ENCODE measurements around the gene LPP. TPM values are rescaled to one million over a fixed set of nuclear protein-coding genes. Genes with fewer than 3 reads are reported as not detected.

The LPP gene
- total RNA-seq, 1 donor from 2014 or later, result 1,791 TPM

DNA sequence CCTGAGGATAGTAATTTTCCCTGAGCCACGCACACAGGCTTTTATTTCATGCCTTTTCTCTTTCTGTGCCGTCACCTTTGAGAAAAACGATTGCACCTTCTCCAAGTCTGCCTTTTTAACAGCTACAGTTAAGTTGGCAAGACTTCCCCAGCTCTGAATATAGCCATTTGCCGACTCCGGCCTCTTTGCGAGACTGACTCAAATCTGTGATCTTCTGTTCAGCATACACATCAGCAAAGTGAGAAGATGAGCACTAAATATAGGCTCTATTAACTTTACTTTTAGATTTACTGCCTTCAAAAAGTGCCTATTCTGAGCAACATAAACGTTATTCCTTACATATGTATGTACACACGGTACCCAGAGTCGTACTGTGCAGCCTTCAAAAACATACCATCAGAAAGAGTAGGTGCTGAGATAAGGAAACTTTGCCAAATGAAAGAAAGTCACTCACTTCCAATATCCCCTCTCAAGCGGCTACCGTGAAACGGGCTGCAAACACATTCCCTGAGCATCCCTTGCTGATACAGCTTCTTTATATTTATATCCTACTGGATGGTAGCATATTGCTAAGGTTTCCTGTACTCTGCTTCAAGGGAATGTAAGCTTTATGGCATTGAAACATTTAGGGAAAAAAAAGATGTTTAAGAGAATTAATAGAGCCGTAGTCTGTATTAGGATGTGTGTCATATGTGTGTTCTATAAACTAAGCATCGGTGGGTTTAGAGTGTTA lies 734.5 kb downstream of the LPP start:
- TF ChIP-seq, protein P1, sequence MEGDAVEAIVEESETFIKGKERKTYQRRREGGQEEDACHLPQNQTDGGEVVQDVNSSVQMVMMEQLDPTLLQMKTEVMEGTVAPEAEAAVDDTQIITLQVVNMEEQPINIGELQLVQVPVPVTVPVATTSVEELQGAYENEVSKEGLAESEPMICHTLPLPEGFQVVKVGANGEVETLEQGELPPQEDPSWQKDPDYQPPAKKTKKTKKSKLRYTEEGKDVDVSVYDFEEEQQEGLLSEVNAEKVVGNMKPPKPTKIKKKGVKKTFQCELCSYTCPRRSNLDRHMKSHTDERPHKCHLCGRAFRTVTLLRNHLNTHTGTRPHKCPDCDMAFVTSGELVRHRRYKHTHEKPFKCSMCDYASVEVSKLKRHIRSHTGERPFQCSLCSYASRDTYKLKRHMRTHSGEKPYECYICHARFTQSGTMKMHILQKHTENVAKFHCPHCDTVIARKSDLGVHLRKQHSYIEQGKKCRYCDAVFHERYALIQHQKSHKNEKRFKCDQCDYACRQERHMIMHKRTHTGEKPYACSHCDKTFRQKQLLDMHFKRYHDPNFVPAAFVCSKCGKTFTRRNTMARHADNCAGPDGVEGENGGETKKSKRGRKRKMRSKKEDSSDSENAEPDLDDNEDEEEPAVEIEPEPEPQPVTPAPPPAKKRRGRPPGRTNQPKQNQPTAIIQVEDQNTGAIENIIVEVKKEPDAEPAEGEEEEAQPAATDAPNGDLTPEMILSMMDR (IDR thresholded peaks at IDR 0.05), result no peak
- Histone ChIP-seq H3K4me1 (peaks cover 4 to 18% of the 10 kb centered on the region in 2 donors), H3K9me3 (no peaks in the 10 kb centered on the region), H3K36me3 (peaks cover 11% of the 10 kb centered on the region in 2 donors), H3K27me3 (no peaks in the 10 kb centered on the region), H3K27ac (peak overlapping the region; percentile 56 to 77), H3K4me3 (peak overlapping the region in 1 of 2 donors; percentile 21)
- no peak for DNase-seq (ENCODE audit: low spot score in 2 of 2)
- intact Hi-C loops (cut with DNase I), result loop anchor here (2.0 to 5.0 kb wide), 2 partner anchors 60 to 1146 kb away; no protein-coding TSS in a partner anchor

GRCh38 chr3:188889054-188889491 lies 735.1 kb downstream of the LPP start:
- H3K4me1 ChIP-seq, result peaks cover 4 to 18% of the 10 kb centered on the region in 2 donors
- H3K36me3 ChIP-seq, result peaks cover 7 to 8% of the 10 kb centered on the region in 2 donors
- intact Hi-C loops (cut with DNase I), result loop anchor here (2.0 to 5.0 kb wide), 2 partner anchors 60 to 1147 kb away; no protein-coding TSS in a partner anchor
- TF ChIP-seq, protein P1 (IDR thresholded peaks at IDR 0.05), result no peak
- no peaks in the 10 kb centered on the region for H3K9me3 ChIP-seq
- peak overlapping the region; percentile 56 to 77 for H3K27ac ChIP-seq
- DNase-seq (ENCODE audit: low spot score in 2 of 2), result peak in 1 of 2 donors; percentile 74
- H3K4me3 ChIP-seq, result no peak overlapping the region
- no peaks in the 10 kb centered on the region for H3K27me3 ChIP-seq

DNA sequence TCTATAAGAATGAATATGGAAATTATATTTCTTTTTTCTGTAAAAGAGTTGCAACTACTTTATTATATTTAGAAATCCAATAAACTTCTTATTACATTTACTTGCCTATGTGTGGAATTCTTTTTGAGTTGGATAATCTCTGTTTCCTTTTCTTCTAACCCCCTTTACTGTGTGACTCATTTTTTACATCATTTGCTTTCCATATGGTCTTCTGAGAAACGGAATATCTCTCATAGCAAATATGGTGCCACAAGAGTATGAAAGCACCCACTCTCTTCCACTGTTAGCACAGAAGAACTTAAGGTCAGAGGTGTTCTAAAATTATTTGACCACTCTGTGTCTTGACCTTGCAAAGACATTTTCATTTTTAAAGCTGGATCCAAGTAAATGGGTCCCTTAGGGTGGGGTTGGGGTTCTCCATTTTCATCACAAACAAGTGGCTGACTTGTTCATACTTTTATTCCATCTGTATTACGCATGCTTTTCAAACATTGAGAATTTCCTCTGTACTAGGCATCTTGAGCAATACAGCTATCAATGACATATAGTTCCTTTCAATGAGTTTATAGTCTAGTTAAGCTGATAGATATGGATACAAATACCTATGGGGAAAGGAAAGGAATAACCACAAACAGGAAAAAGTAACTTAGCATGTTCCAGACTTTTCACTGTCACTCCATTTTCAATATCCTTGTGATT lies 736.8 kb downstream of the LPP start:
- intact Hi-C loops (cut with DNase I), result no loop called here
- peak overlapping the region in 1 of 2 donors; percentile 21 for H3K27ac ChIP-seq
- H3K4me1 ChIP-seq, result peaks cover 4 to 18% of the 10 kb centered on the region in 2 donors
- H3K9me3 ChIP-seq, result no peaks in the 10 kb centered on the region
- H3K4me3 ChIP-seq, result no peak overlapping the region
- TF ChIP-seq, protein P1 (IDR thresholded peaks at IDR 0.05), result no peak
- H3K27me3 ChIP-seq, result no peaks in the 10 kb centered on the region
- H3K36me3 ChIP-seq, result peaks cover 0 to 5% of the 10 kb centered on the region in 2 donors
- DNase-seq (ENCODE audit: low spot score in 2 of 2), result no peak

DNA sequence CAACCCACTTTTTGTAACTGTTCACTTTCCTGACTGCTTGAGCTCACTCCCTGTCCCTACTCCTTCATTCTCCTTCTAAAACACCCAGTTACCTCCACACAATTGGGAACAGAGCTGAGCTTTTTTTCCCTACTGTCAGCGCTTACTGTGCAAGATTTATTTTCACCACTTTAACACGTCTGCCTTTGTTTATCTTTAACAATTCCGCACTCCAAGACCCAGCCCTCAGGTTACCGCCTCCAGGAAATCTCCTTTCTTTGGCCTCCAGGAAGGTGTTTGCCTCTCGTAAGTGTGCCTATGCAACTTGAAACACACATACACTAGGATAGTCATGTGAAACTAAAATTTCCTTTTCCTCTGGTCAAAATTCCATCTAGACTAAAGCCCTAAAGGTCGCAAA lies 745.9 kb downstream of the LPP start:
- peaks cover 8 to 21% of the 10 kb centered on the region in 2 donors for H3K4me1 ChIP-seq
- H3K9me3 ChIP-seq, result no peaks in the 10 kb centered on the region
- H3K4me3 ChIP-seq, result no peak overlapping the region
- H3K36me3 ChIP-seq, result peaks cover 0 to 9% of the 10 kb centered on the region in 2 donors
- intact Hi-C loops (cut with DNase I), result loop anchor here (2.0 kb wide), 1 partner anchor 41 kb away; no protein-coding TSS in a partner anchor
- peak overlapping the region; percentile 78 to 79 for H3K27ac ChIP-seq
- no peak for DNase-seq (ENCODE audit: low spot score in 2 of 2)
- no peaks in the 10 kb centered on the region for H3K27me3 ChIP-seq
- TF ChIP-seq, protein P1 (IDR thresholded peaks at IDR 0.05), result no peak

DNA sequence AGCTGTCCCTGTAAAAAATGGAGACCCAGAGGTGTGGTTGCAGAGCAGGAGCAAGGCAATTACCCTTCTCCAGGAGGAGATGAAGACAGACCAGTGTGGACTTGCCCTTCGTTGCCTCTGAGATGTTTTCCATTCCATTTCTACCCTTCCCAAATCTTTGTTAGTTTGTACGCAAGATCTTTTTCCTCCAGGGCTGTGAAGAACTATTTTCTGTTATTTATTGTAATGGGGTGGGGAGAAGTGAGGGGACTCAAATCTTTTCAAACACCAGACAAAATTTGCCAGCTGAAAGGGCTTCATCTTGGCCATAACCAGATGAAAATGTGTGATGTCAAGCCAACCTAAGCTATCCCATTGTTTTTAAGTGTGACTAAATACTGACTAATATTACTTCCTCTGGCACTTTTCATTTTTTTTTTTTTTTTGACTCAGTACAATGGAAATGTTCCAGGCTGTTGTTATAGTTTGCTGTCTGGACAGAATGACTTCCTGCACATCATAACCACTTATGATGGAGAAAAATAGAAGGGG lies 746.5 kb downstream of the LPP start:
- Histone ChIP-seq H3K27ac (peak overlapping the region; percentile 78 to 79), H3K4me1 (peaks cover 8 to 21% of the 10 kb centered on the region in 2 donors), H3K4me3 (no peak overlapping the region), H3K9me3 (no peaks in the 10 kb centered on the region), H3K36me3 (peaks cover 0 to 9% of the 10 kb centered on the region in 2 donors), H3K27me3 (no peaks in the 10 kb centered on the region)
- intact Hi-C loops (cut with DNase I), result loop anchor here (2.0 kb wide), 1 partner anchor 40 kb away; no protein-coding TSS in a partner anchor
- TF ChIP-seq, protein P1 (IDR thresholded peaks at IDR 0.05), result no peak
- no peak for DNase-seq (ENCODE audit: low spot score in 2 of 2)
